GM23338 (cell line): ENCODE data around the gene ZNF385B.

Source experiments
- CREB1 ChIP-seq: fragments of 250-450 bp; sonication (Bioruptor Pico); IDR thresholded peaks from 2 replicates; pipeline ENCODE4 v1.5.0; 2020; ENCODE audit warnings: low read depth, mild to moderate bottlenecking, moderate library complexity
- CTCF ChIP-seq, 2 experiments: fragments of 200-600 bp in 1 of 2; sonication (generic) in 1 of 2; conservative IDR thresholded peaks; 2 replicates each; pipeline versions ENCODE4 v1.5.1 to v1.6.1; 2016 to 2017; ENCODE audit warnings: antibody characterized with exemption in 2 of 2, low read depth in 2 of 2, mild to moderate bottlenecking in 2 of 2, moderate library complexity in 1 of 2
- ETS1 ChIP-seq: IDR thresholded peaks from 2 replicates; pipeline ENCODE4 v1.6.1; 2016; ENCODE audit warnings: antibody characterized with exemption
- EZH2 ChIP-seq: fragments of 200-600 bp; sonication (generic); IDR thresholded peaks from one replicate; pipeline ENCODE4 v1.8.0; 2017; ENCODE audit warnings: antibody characterized with exemption, mild to moderate bottlenecking, low read depth; ENCODE audit not compliant: unreplicated experiment
- POLR2AphosphoS5 ChIP-seq: IDR thresholded peaks from 2 replicates; pipeline ENCODE4 v1.6.1; 2016; ENCODE audit warnings: antibody characterized with exemption, low read depth

DNA sequence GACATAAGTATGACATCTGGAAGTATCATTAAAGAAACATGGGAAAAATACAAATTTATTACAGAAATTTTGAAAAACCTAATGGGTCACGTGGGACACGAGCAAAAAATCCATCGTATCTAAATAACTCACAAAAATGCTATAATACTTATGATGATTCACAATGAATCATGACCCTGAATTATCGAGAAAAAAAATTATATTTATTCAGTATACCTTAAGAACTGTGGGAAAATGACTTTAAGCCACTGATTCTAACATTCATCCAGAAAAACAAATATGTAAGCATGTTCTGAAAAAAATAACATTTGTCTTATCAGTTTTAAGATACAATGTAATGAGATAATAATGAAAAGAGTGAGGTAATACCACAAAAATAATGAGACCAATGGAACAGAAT lies 51.8 kb downstream of the ZNF385B start:
- TF ChIP-seq CTCF (conservative IDR thresholded peaks at IDR 0.05; ENCODE audit: low read depth in 2 of 2) = no peak
- TF ChIP-seq POLR2AphosphoS5 = no peak
- no peak for TF ChIP-seq ETS1
- TF ChIP-seq CREB1 = no peak
- no peak for TF ChIP-seq EZH2
